ENCODE data around the gene NEDD1.

Gene NEDD1, protein sequence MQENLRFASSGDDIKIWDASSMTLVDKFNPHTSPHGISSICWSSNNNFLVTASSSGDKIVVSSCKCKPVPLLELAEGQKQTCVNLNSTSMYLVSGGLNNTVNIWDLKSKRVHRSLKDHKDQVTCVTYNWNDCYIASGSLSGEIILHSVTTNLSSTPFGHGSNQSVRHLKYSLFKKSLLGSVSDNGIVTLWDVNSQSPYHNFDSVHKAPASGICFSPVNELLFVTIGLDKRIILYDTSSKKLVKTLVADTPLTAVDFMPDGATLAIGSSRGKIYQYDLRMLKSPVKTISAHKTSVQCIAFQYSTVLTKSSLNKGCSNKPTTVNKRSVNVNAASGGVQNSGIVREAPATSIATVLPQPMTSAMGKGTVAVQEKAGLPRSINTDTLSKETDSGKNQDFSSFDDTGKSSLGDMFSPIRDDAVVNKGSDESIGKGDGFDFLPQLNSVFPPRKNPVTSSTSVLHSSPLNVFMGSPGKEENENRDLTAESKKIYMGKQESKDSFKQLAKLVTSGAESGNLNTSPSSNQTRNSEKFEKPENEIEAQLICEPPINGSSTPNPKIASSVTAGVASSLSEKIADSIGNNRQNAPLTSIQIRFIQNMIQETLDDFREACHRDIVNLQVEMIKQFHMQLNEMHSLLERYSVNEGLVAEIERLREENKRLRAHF

DNA sequence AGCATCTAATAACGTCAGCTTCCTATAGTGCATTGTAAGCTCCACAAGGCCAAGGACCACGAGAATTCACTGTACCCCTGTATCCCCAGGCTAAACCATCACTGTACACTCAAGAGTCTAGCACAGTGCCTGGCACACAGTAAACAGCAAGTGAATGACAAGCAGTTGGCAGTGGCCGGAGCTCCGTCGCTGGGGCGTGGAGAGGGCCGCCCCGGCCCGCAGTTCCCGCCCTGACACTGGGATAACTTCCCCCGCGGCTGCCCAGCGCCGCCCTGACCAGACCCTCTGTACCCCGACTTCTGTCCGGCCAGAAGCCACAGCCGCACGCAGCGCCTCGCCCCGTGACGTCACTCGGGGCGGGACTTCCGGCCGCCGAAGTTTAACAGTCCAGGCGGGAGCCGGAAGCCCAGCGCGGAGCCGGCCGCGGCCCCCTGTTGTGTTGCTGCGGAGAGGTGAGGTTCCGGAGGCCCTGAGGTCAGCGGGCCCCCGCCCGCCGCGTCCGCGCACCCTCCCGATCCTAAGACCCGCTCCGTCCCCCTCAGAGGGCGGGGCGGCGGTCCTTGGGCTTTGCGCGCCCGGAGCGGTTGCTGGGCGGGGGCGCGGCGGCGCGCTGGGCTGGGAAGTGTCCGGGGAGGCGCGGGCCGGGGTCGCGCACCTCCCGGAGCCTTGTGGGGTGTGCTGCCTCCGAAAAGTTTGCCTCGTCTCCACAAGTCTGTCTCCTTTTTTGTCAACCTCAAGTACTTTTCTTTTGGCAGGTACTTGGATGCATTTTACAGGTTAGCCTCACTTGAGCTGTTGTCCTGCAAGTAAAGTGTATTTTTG is at the start of gene NEDD1:
Gene NEDD1 (plus strand): TSS at position 409 of the 822 bp plus-strand sequence. CDS start 2,503 bp downstream, outside the sequence.
- FAIRE-seq (no peak), DNase-seq (ENCODE audit: low spot score) (peak; percentile 56)

DNA sequence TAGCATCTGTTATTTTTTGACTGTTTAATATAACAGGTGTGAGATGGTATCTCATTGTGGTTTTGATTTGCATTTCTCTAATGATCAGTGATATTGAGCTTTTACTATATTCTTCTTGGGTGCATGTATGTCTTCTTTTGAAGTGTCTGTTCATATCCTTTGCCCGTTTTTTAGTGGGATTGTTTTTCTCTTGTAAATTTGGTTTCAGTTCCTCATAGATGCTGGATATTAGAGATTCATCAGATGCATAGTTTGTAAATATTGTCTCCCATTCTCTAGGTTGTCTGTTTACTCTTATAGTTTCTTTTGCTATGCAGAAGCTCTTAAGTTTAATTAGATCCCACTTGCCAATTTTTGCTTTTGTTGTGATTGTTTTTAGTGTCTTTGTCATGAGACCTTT is 48.9 kb upstream of the NEDD1 start:
- FAIRE-seq, result no peak

DNA sequence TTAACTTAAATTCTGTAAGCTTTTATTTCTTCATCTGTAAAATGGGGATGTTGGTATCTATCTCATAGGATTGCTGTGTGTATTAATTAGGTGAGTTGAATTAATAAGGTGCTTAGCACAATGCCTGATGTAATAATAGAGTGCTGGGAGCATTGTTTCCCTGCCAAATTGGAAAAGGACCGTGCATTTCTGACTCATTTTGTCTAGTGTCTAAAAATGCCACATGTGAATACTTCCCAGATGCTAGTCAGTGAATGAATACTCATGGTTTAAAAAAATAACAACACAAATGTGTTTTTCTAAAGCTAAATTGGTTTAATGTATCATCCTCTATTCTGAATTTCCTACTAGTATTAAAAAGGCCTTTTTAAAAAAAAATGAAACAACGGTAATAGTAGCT is 45.4 kb upstream of the NEDD1 start:
- no peak for FAIRE-seq
- no peak for DNase-seq (ENCODE audit: low spot score)

More for the DNA sequence above, 48.9 kb upstream of the NEDD1 start:
- no peak for DNase-seq (ENCODE audit: low spot score)

DNA sequence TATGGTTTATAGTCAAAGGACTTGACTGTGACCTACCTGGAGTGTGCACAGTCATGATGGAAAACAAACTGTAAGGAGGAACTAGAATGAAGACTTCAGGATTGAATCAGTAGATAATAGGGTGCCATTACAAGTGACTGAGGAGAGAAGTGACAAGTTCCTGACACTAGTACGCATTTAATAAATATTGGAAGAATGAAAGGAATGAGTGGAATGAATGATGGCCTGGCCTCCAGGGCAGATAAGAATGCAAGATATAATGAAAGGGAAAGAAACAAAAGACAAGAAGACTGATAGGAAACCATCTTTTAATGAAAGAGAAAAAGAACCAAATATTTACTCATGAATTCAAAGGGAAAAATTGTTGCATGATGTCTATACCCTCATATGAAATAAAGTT is 44.7 kb upstream of the NEDD1 start:
- no peak for FAIRE-seq
- DNase-seq (ENCODE audit: low spot score), result no peak

DNA sequence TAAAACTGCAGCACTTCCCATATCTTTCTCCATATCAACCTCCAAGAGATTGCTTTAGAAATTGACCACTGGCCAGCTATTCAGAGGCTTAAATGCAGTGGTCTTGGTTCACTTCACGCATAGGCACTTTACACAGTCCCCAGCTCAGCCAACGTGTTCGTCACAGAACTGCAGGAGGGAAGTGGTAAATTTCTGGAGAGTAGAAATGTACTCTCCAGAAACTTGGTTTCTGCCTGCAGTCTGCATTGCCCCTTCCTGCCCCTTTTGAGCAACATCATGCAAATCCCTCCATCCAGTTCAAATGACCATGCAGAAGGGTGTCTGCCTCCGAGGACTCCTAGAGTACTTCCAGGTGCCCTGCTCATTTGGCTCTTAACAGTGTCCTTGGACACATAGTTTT is 42.7 kb upstream of the NEDD1 start:
- FAIRE-seq (no peak), DNase-seq (ENCODE audit: low spot score) (no peak)

DNA sequence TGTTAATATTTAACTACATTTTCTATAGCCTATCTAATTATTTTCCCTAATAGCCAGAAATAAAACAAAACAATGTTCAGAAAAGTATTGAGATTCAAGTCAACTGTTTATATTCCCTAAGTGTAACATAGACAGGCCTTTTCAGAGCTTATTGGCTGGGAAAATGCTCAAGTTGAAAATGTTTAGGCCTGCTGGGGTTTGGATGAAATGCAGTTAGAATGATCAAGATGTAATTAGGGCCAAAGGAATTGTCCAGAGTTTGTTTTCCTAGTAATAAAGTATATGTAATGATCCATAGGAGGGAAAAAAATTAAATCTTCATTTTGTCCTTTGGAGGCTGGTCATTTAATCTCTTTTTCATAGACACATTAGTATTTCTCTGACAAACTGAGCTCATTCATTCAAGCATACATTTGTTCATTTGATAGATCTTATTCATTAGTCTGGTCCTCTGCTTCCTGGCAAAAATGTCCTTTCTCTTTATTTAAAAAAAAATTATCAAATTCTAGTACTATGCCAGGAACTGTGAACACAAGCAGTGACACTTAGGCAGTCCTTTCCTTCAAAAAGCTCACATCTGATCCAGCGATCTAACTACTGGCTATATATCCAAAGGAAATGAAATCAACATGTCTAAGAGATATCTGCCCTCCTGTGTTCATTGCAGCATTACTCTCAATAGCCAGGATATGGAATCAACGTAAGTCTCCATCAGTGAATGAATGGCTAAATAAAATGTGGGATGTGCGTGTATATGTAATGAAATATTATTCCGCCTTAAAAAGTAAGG is 40.1 kb upstream of the NEDD1 start:
- DNase-seq (ENCODE audit: low spot score) (no peak), FAIRE-seq (no peak)

DNA sequence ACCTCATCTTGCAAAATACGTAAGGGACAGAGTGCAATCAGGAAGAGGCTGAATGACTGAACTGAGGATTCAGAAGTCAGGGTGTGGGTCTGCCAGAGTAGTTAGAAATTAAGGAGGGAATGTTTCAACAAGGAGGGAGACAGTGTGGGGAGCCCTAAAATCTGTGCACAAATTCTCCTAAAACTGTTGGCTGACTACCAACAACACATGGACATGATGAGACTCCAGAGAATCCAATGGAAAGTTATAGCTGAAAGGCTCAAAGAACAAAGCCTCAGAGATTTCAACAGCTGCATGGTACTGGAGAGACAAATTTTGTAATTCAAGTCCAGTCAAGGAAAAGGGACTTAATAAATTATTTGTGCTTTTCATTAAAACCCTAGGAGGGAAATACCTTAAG is 36.1 kb upstream of the NEDD1 start:
- DNase-seq (ENCODE audit: low spot score) (no peak), FAIRE-seq (no peak)

DNA sequence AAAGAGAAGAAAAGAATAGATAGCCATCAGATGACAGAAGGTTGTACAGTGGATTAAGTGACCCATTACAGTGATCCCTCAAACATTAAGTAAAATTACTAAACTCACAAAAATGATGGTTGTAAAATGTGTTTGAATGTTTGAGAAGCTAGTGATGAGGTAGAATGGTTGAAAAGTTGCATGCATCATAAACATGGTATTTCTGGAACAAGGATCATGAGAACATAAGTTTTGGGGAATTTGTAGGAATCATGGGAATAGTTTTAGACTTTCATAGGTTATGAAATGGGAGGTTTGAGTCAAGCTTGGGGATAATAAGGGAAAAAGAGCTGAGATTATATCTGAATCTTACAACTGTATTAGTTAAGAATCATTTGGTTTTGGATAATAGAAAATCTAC is 34.1 kb upstream of the NEDD1 start:
- FAIRE-seq (no peak), DNase-seq (ENCODE audit: low spot score) (no peak)

DNA sequence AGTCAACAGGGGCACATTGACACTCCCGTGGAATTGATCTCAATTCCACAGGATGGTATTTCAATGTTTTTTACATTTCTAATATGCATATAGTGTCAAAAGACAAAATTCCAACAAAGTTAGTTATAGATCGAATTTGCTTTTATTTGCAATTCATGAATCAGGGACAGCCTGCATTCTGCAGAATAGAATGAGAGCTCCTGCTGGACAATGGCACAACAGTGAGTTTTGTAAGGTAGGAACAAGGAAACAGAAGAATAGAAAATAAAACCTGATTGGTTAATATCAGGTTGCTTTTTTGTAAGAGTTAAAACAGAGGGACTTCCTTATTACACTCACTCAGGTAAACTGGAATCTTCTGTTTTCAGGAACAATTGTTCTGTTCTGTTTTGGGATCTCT is 32.8 kb upstream of the NEDD1 start:
- DNase-seq (ENCODE audit: low spot score) (no peak), FAIRE-seq (no peak)

DNA sequence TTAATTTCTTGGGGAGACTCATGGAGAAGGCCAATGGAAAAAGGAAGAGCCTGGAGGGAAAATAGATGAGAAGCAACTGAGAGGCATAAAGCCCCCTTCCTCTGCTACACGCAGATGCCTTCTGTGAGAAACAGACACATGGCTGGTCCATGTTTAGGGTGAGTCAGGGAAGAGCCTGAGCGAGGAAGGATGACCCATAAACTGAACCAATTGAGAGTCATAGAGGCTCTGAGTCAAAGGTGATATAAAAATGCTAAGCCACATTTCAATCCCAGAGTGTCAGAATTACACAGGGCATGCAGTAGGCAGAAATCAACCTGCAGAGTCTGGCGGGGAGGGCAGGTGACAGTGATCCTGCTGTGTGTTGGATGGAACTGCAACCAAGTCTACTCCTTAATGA is 30.1 kb upstream of the NEDD1 start:
- FAIRE-seq (no peak), DNase-seq (ENCODE audit: low spot score) (no peak)

DNA sequence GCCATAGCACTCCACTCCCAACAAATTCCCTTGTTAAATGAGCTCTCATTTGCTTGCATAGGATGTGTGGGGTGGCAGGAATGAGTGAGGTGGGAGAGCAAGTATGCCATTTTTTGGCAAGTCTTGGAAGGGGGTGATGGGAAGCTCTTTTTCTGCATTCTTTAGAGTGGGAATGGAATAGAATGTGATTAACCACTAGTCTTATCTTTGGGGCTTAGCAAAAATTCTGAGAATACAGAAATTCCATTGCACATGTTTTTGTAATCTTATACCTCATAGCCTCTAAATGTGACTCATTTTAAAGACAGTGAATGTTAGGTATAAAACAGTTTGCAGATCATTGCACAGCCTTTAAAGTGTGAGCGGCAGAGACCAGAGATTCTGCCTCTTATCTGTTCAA is 28.4 kb upstream of the NEDD1 start:
- FAIRE-seq (no peak), DNase-seq (ENCODE audit: low spot score) (no peak)

DNA sequence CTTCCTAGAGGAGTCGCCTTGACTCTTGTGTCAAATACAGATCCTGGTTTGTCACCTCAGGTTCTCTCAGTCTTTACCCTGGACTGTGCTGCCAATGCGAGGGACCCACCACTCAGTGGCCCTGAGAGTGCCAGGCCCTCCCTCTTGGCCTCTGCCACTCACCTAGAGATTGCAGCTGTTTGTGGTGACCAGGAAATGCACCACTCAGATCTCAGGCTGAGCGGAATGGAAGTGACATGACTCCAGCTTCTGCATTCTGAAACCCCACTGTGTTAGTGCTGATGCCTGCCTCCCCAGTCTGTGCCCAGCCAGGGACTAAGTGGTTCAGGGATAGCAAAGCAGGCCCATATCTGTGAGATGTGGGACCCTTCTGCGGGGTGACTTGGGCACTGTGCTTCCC is 27.8 kb upstream of the NEDD1 start:
- FAIRE-seq, result no peak
- no peak for DNase-seq (ENCODE audit: low spot score)

DNA sequence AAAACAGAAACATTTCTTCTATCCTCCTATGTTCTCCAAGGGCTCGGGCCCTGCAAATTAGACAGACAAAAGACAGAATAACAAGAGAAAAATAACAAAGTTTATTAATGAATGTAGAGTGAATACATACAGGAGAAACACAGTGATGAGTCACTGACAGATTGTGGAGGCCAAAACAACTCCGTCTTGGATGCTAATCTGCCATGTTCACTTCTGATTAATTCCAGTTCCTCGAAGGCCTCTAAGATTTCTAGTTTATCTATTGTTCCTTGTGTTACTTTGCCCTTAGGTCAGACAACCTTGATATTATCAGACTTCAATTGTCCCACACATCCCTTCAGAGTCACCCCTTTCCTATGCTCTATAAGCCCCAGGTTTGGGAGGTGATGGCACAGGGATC is 26.8 kb upstream of the NEDD1 start:
- no peak for DNase-seq (ENCODE audit: low spot score)
- no peak for FAIRE-seq

DNA sequence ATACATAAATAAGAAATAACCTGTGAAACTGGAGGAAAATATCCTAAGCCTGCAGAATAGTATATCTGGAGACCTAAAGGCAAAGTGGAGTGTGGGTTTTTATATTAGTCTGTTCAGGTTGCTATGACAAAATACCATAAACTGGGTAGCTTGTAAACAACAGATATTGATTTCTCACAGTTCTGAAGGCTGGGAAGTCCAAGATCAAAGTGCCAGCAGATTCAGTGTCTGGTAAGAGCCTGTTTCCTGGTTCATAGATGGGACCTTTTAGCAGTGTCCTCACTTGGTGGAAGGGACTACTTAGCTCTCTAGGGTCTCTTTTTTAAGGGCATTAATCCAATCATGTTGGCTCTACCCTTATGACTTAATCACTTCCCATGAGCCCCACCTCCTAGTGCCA is 25.4 kb upstream of the NEDD1 start:
- DNase-seq (ENCODE audit: low spot score) (no peak), FAIRE-seq (no peak)

DNA sequence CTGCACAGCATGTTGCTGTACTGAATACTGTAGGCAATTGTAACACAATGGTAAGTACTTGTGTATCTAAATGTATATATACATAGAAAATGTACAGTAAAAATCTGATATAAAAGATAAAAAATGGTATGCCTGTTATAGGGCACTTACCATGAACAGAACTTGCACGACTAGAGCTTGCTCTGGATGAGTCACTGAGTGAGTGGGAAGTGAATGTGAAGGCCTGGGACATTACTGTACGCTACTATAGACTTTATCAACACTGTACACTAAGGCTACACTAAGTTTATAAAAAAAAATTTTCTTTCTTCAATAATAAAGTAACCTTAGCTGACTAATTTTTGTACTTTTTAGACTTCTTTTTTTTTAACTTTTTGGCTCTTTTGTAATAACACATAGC is 24.2 kb upstream of the NEDD1 start:
- FAIRE-seq (no peak), DNase-seq (ENCODE audit: low spot score) (no peak)

DNA sequence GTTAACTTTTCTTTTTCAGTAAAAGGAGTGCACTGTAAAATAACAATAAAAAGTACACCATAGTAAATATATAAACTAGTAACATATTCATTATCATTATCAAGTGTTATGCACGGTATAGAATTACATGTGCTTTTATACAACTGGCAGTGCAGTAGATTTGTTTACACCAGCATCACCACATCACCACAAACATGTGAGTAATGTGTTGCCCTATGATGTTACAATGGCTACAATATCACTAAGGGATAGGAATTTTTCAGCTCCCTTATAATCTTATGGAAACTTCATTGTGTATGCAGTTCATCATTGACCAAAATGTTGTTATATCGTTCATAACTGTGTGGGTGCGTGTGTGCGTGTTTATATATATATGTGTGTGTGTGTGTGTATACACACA is 23.5 kb upstream of the NEDD1 start:
- FAIRE-seq, result no peak
- DNase-seq (ENCODE audit: low spot score), result no peak

DNA sequence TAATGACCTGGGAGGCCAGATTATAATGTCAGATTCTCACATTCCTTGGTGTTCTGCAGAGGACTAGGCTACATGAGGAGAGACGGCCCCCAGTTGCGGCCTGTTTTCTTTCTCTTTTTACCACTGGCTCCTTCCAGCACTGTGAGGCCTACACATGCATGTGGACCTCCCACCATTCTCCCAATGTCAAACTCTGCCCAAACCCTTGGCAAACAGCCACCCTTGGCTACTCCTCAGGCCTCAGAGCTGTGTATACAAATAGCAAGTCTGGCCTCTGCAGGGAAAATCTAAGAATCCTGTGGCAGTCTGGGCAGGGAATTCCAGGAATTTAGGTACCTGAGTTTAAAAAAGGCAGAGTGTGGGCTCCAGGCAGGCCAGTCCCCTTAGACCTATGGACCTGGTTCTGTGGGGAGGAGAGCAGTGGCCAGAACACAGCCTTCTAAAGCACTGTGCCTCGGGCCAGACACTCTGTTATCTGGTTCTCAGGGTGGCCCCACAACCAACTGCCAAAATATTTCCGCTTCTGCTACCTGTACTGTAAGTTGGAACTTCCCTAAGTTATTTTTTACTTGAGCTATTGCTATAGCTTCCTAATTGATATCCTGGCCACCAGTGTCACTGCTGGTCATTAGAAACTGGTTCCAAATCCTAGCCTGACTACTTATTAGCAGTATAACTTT is 19.9 kb upstream of the NEDD1 start:
- DNase-seq (ENCODE audit: low spot score) (no peak), FAIRE-seq (no peak)

DNA sequence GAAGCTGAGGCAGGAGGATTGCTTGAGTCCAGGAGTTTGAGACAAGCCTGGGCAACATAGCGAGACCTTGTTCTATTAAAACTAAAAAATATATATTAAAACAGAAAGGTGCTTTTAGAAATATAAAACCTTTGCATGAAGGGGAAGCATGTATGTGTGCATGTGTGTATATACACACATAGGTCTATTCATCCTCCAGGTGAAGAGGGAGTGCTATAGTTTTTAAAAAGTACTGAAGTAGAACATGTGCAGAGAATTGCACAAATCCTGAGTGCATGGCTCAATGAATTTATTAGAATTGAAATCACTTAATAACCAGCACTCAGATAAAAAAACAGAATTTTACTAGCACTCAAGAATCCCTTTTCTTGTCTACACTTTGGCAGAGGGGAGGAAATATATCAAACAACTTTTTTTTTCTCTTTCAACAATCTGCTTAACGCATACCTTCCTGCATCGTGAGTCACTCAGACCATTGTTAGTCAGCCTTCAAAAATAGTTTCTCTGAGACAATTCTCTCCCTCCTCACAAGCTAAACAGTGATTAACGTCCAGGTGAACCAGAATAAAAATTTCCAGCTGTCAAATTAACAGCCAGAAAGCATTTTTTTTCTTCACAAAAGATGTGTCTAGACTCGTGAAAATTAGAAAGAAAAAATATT is 17.7 kb upstream of the NEDD1 start:
- peak; percentile 52 for DNase-seq (ENCODE audit: low spot score)
- peak; percentile 81 for FAIRE-seq

DNA sequence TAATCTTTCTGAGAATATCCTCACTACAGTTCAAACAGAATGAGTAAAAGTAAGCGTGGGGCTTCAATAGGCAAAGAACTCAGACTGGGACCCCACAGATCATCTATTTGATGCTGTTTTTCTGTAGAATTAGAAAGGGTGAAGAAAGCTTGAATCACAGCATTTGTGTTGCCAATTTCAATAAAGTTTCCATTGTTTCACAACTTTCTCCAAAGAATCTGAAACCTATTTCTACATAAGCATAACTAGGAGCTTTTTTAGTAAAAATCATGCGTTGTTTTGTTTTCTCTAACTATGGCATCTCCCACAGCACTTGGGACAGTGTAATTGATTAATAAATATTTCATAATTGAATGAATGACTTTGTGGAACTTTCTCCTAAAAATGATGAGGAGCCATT is 16.7 kb upstream of the NEDD1 start:
- DNase-seq (ENCODE audit: low spot score) (no peak), FAIRE-seq (no peak)

DNA sequence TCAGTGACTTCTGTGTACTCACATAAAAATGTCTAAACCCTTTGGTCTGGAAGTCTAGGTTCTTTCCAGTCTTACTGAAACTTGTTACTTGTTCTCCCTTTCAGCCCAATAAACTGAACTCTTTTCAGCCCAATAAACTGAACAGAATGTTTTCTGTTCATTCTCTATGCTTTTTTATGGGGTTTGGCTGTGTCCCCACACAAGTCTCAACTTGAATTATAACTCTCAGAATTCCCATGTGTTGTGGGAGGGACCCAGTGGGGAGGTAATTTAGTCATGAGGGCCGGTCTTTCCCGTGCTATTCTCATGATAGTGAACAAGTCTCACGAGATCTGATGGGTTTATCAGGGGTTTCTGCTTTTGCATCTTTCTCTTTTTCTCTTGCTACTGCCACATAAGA is 15.0 kb upstream of the NEDD1 start:
- FAIRE-seq (no peak), DNase-seq (ENCODE audit: low spot score) (no peak)

Measured in RCC 7860 (cell line).